Measurements from ENCODE around the gene GUSB.
A peak's percentile ranks its signal among the peaks of the same experiment; 100 is the strongest.
"Not testable (repeated sequence)": the region's sequence is repeated elsewhere in the genome, so short reads cannot be mapped to it uniquely, and the experiment has no call there.

Gene GUSB

GRCh38 chr7:65967361-65968155 lies 14.5 kb downstream of the GUSB start:
- TF ChIP-seq POLR2A (IDR thresholded peaks at IDR 0.05; ENCODE audit: low read depth, low read length): no peak
- FAIRE-seq: no peak
- no peak for DNase-seq (ENCODE audit: insufficient read length, low spot score)

GRCh38 chr7:65966146-65966545 lies 15.9 kb downstream of the GUSB start:
- FAIRE-seq: no peak
- no peak for TF ChIP-seq POLR2A (IDR thresholded peaks at IDR 0.05; ENCODE audit: low read depth, low read length)

GRCh38 chr7:65964671-65965070 lies 17.3 kb downstream of the GUSB start:
- DNase-seq (ENCODE audit: insufficient read length, low spot score); FAIRE-seq: not testable (repeated sequence)

More at GRCh38 chr7:65966146-65966545, 15.9 kb downstream of the GUSB start:
- no peak for DNase-seq (ENCODE audit: insufficient read length, low spot score)

- no peak for TF ChIP-seq POLR2A (IDR thresholded peaks at IDR 0.05; ENCODE audit: low read depth, low read length)
- DNase-seq (ENCODE audit: insufficient read length, low spot score) (no peak), FAIRE-seq (no peak)
These were observed 20.0 kb downstream of the GUSB start for GRCh38 chr7:65962033-65962432.

GRCh38 chr7:65960351-65961074 lies 21.5 kb downstream of the GUSB start:
- no peak for FAIRE-seq
- TF ChIP-seq POLR2A (IDR thresholded peaks at IDR 0.05; ENCODE audit: low read depth, low read length): no peak
- no peak for DNase-seq (ENCODE audit: insufficient read length, low spot score)

GRCh38 chr7:65955718-65956117 lies 26.3 kb downstream of the GUSB start:
- no peak for DNase-seq (ENCODE audit: insufficient read length, low spot score)
- TF ChIP-seq POLR2A (IDR thresholded peaks at IDR 0.05; ENCODE audit: low read depth, low read length): no peak
- no peak for FAIRE-seq

GRCh38 chr7:65953890-65954450 lies 28.0 kb downstream of the GUSB start:
- no peak for TF ChIP-seq POLR2A (IDR thresholded peaks at IDR 0.05; ENCODE audit: low read depth, low read length)
- FAIRE-seq: no peak
- no peak for DNase-seq (ENCODE audit: insufficient read length, low spot score)

- no peak for TF ChIP-seq POLR2A (IDR thresholded peaks at IDR 0.05; ENCODE audit: low read depth, low read length)
- FAIRE-seq (no peak), DNase-seq (ENCODE audit: insufficient read length, low spot score) (no peak)
These were observed 28.9 kb downstream of the GUSB start for GRCh38 chr7:65953001-65953720.

GRCh38 chr7:65951837-65952578 lies 30.0 kb downstream of the GUSB start:
- DNase-seq (ENCODE audit: insufficient read length, low spot score): no peak
- TF ChIP-seq POLR2A (IDR thresholded peaks at IDR 0.05; ENCODE audit: low read depth, low read length): no peak
- no peak for FAIRE-seq

- FAIRE-seq (no peak), DNase-seq (ENCODE audit: insufficient read length, low spot score) (no peak)
- no peak for TF ChIP-seq POLR2A (IDR thresholded peaks at IDR 0.05; ENCODE audit: low read depth, low read length)
These were observed 35.1 kb downstream of the GUSB start for GRCh38 chr7:65946904-65947303.

GRCh38 chr7:65945787-65946186 lies 36.2 kb downstream of the GUSB start:
- peak; percentile 27 for FAIRE-seq
- not testable (repeated sequence) for DNase-seq (ENCODE audit: insufficient read length, low spot score)

- FAIRE-seq (no peak), DNase-seq (ENCODE audit: insufficient read length, low spot score) (no peak)
- no peak for TF ChIP-seq POLR2A (IDR thresholded peaks at IDR 0.05; ENCODE audit: low read depth, low read length)
These were observed 43.6 kb downstream of the GUSB start for GRCh38 chr7:65938336-65938895.

GRCh38 chr7:65937296-65937695 lies 44.7 kb downstream of the GUSB start:
- TF ChIP-seq POLR2A (IDR thresholded peaks at IDR 0.05; ENCODE audit: low read depth, low read length): no peak
- DNase-seq (ENCODE audit: insufficient read length, low spot score) (no peak), FAIRE-seq (no peak)
